Erythroblast (primary cell): ENCODE measurements around the gene PRR35.

Experiments used
- GATA1 ChIP-seq: IDR thresholded peaks from 2 replicates; pipeline ENCODE4 v1.6.1; 2011; ENCODE audit warnings: low read depth, mild to moderate bottlenecking, control low read depth, low read length, moderate library complexity
- POLR2A ChIP-seq: IDR thresholded peaks from 2 replicates; pipeline ENCODE4 v1.6.1; 2011; ENCODE audit warnings: mild to moderate bottlenecking, low read length

GRCh38 chr16:522320-523096 lies 37.7 kb upstream of the PRR35 start:
- no peak for TF ChIP-seq POLR2A
- TF ChIP-seq GATA1 = no peak
